GM12801 (cell line): Measurements from ENCODE around the gene VANGL2.

ENCODE experiments used
- TF ChIP-seq, protein P1 (sequence below): IDR thresholded peaks from one replicate; pipeline ENCODE4 v1.5.1; 2011; ENCODE audit warnings: control low read depth; ENCODE audit not compliant: insufficient read length; ENCODE audit errors: extremely low read depth

The VANGL2 gene

DNA sequence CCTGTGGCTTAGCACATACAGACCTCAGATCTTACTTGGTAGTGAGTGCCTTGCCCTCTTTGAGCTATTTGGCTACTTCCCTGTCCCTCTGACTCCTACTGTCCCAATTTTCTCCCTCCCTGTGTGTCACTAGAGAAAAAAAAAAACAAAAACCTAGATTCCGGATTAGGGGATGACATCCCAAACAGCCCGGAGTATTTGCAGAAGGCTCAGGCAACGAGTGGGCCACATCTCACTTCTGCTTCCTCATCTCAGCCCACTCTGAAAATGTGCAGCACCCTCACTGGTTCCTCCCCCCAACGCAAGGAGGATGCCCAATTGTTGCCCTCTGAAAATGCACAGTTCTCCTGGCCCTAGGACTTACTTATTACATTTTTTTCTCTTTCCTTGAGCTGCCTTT lies 28.6 kb upstream of the VANGL2 start:
- TF ChIP-seq, protein P1, sequence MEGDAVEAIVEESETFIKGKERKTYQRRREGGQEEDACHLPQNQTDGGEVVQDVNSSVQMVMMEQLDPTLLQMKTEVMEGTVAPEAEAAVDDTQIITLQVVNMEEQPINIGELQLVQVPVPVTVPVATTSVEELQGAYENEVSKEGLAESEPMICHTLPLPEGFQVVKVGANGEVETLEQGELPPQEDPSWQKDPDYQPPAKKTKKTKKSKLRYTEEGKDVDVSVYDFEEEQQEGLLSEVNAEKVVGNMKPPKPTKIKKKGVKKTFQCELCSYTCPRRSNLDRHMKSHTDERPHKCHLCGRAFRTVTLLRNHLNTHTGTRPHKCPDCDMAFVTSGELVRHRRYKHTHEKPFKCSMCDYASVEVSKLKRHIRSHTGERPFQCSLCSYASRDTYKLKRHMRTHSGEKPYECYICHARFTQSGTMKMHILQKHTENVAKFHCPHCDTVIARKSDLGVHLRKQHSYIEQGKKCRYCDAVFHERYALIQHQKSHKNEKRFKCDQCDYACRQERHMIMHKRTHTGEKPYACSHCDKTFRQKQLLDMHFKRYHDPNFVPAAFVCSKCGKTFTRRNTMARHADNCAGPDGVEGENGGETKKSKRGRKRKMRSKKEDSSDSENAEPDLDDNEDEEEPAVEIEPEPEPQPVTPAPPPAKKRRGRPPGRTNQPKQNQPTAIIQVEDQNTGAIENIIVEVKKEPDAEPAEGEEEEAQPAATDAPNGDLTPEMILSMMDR = no peak

DNA sequence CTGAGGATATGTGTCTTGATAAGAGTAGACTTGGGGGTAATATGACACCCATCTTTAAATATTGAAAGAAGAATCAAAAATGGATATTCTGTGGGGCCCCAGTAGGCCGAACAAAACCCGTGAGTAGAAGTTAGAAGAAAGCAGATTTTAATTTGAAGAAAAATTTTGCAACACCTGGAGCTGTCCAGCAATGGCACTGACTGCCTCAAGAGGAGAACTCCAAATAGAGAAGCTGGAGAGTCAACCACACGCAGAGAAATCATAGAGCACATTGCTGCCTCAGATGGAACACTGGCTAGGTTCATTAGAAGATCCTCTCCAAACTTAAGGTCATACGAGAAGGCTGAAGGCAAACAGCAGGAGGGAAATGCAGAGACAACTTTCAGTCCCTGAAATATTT lies 26.7 kb upstream of the VANGL2 start:
- TF ChIP-seq, protein P1 = no peak

DNA sequence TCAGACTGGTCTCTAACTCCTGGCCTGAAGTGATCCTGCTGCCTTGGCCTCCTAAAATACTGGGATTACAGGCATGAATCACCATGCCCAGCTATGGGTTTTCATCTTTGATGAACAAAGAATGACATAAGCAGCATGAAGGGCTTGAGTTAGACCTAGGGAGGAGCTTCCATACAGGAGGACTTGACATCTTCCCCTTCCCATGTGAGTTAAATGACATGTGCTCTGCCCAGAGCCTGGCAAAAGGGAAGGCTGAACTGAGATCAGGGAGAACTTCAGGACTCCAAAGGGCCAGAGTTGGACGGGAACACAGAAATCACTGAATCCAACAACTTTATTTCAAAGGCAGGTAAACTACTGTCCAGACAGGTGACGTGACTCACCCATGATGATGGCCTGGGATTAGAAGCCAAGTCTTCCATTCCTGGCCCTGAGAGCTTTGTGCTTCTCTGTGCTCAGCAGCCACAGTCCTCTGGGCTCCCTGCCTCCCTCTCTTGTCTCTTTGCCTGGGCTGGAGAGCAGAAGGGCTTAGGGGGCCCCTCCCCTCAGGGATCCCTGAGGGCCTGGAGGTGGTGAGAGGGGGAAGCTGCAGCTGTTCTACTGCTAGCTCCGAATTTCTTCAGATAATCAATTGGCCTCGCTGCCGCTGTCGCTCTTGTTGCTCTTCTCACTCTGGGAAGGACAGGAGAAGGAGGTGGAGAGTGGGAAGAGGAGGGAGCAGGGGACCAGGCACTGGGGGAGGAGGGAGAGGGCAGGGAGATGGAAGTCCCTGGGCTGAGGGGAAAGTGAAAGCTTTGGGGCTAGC lies 25.9 kb upstream of the VANGL2 start:
- TF ChIP-seq, protein P1 = no peak

DNA sequence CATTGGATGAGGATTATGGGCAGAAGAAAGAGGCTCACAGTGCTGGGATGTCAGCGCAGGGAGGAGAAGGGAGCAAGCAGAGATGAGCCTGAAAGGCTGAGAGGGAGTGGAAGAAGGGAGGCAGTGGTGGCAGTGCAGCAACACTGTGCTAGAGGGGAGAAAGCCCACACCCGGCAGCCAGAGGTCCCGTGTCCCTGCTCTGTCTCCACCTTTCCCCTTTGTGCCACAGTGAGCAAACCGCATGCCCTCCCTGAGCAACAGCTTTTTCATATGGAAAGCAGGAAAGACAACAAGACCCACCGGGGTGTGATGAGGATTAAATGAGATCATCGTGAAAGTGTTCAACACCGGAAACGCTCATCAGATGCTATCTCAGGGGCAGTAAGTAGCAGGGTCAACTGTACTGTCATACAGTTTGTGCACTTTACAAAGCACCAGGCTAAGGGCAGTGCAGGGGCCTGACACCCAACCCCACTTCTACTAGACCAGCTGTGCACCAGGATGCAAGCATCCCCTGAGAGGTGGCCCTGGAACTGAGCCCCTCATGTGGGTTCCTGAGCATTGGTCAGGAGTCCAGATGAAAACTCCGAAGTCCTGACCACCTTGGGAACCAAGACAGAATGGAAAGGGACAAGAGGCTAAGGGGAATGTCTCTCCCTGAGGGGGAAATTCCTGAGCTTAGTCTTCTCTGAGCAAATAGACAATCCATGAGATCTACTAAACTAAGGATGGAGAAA lies 24.4 kb upstream of the VANGL2 start:
- TF ChIP-seq, protein P1 = no peak

DNA sequence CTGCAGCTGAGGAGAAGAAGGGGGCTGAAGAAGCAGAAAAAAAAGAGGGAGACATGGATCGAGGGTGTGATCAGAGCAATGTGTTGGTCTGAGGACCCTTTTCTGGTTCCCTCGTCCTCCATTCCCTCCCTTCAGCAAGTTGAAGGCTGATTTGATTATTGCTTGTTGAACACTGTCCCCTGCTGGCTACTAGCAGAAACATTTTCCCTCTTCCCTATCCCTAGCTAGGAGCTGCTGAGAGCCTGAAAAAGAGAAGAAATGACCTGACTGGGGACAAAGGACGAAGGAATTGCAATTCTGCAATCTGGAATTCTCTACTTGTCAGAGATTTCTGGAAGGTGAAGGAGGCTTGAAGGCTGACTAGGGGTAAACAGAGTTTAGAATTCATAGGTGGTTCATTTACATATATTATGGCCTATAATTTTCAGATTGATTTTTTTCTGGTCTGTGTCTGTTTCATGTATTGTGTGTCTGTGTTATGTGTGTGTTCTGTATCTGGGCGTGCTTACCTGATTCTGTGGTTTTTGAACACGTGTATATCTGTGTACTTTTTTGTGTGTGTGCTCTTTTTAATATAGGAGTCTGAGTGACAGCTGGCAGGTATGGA lies 23.7 kb upstream of the VANGL2 start:
- TF ChIP-seq, protein P1 = peak; percentile 85

DNA sequence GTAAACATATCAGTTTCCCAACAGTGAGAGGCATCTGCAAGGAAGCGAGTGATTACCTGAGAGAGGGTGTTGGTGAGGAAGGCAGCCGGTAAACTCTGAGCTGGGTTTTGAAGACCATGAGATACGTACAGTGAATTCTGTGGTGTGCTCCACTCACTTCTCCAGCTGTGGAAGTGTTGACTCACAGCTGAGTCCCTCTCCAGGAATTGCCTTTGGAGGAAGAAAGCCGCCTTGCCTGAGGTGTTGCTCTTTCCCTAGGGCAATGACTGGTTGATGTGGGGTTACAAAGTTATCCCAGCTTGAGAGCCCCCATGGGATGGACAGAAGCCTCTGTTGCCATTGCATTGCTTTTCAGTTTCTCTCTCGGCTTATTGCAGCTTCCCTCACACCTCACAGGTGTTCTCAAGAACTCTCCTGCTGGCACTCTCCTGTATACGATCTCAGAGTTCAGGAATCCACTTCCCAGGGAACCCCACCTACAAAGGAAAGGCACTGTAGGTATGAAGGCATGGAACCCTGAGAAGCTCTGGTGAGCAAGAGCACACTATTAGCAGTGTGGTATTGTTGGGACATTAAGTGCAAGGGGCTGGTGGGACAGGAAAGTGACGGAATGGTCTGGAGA lies 22.7 kb upstream of the VANGL2 start:
- TF ChIP-seq, protein P1 = no peak

DNA sequence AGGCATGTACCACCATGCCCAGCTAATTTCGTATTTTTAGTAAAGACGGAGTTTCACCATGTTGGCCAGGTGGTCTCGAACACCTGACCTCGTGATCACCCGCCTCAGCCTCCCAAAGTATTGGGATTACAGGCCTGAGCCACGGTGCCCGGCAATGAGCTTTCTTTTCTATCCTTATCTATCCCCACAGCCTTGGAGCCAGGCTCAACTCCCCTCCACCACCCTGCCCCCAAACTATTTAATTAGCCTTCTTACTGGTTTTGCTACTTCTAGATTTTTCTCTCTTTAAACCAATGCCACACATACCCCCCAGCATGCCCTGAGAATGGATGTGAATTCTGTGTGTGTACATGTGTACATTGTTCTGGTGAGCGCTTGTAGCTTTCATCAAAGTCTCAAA lies 5.7 kb upstream of the VANGL2 start:
- TF ChIP-seq, protein P1 = no peak
